ENCODE measurements around the gene GRIK4.

Gene GRIK4

DNA sequence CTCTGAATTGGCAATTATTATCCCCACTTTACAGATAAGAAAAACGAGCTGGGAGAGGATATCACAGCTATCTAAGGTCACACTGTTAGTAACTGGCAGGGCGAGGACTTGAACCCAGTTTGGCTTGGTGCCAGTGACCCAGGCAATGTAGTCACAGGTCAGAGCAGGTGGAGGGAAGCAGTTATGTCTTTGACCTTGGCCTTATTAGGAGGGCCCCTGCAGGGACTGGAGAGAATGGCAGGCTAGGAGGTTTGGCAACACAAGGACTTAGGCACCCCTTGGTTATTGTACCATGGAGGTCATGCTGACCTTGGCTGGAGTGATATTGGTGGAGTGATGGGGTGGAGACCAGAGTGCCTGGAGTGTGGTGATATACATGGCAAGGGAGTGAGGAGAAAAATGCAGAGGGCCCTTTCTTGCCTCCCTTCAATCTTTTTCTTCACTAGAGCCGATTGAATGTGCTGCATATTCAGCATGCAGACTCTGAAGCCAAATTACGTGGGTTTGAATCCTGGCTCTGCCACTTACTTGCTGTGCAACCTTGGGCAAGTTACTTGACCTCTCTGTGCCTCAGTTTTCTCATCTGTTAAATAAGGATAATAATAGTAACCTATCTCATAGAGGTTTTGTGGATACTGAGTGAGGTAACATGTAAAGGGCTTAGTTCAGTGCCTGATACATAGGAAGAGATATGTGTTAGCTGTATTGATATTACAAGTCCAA is 419.7 kb downstream of the GRIK4 start:
- DNase-seq, result no peak

DNA sequence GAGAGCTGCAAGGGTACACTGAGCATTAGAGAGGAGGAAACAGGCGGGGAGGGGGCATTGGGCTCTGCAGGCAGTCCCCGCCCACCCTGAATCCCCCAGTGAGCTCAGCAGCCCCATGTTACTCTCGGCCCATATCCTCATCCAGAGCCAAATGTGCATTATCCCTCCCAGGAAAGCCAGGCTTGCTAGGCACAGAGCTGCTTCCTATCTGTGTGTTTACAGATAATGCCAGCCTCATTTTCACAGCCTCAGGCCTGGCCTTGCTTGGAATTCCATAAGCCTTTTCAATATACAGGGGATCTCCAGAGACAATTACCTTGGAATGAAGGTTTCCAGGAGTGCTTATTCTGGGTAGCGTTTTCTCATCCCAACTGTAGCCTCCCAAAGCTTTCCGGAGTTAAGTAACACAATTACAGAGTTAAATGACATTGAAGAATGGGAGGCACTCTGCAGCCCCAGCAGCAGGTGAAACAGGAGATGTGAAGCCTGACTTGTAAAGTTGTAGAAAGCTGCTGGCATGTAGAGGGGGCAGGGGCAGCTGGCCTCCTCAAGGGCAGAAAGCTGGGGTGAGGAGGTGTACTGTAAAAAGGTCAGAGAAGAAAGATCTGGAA is 420.9 kb downstream of the GRIK4 start:
- DNase-seq, result no peak

DNA sequence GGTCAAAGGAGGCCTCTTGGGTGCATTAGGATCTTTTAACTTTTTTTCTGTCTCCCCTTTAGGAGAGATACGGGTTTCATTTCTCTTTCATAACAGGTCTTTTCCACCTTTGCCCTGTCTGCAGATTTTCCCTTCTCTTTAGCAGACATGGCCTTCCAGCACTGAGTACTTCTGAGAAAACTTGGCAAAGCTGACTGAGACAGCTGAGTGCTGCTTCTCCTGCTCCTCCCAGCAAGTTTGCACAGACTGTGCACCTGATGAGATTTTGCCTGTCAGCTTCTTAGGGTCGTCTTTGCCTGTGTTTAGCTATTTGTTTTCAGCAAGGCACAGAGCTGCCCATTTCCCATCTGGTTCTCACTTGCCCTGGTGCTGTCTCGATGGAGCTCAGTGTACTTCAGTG is 424.8 kb downstream of the GRIK4 start:
- DNase-seq, result no peak

DNA sequence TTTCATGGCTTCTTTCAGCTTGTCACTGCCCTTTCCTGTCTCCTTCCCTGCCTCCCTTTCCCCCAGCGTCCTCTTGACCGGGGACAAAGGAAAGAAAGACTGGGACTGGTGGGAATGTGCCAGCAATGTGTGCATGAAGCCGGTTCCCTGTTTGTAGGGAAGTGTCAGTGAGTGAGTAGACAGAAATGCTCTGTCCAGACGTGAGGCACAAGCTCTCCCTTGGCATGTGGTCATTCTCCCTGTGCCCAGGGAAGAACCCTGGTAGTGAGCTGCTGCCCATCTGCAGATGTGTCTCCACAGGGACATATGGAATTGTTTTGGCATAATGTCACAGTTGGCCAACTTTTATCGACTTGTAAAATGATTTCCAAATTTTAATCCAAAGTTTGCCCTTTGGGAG is 426.0 kb downstream of the GRIK4 start:
- DNase-seq, result no peak

DNA sequence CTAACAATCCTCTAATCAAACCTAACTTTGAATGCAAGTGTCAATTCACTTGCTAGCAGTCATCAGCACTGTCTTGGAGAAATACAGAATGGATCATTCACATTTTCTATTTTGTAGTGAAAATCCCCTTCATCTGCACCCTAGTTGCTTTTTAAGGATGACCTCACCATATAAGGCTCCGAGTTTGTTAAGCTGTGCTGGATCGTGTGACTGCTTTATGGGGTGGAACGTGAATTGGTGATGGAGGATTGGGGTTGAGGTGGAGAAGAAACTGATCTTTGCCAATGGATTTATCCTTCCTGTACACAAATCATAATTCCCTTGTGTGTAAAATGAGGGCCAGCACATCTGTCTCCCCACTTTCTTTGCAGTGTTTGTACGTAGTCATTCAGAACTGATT is 426.7 kb downstream of the GRIK4 start:
- no peak for DNase-seq

DNA sequence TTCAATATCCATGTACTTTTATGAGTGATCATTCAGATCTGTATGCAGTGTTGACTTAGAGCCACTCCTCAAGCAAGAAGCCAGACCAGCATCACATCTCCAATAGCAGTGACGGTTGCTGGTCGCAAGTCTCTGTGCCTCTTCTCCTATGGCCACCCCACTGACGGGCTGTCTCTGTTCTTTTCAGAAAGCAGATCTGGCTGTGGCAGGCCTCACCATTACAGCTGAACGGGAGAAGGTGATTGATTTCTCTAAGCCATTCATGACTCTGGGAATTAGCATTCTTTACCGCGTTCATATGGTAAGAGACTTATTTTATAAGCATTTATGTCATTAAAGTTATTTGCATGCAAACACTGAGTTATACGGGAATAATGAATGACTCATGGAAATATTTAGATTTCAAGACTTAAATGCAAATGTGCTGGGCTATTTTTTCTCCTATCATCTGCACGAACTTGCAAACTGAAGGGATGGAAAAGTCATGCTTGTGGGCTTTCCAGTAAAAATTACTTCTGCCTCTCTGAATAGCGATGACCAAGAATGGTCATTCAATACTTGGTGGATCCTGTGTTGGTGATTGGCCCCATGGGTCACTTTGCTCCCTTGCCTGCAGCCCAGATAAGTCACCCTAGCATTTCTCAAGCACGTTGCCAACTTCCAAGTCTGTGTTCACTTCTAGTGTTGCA is 428.8 kb downstream of the GRIK4 start:
- DNase-seq, result no peak

DNA sequence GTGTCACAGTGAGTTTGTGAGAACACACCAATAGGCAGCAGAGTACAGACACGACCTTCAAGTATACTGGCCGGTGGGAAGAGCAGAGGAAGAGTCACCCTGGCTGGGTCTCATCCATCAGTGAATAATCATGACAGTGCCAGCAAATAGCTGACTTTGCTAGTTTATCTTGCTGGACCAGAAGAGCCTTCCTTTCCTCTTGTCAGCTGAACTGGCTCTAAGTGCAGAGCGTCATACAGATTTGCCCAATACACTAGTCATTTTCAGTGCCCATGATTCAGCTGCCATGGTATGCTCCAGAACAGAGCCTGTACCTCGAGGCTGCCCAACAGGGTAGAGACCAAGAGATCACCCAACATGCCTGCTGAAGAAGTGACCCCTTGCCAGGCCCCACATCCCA is 429.5 kb downstream of the GRIK4 start:
- DNase-seq, result no peak

DNA sequence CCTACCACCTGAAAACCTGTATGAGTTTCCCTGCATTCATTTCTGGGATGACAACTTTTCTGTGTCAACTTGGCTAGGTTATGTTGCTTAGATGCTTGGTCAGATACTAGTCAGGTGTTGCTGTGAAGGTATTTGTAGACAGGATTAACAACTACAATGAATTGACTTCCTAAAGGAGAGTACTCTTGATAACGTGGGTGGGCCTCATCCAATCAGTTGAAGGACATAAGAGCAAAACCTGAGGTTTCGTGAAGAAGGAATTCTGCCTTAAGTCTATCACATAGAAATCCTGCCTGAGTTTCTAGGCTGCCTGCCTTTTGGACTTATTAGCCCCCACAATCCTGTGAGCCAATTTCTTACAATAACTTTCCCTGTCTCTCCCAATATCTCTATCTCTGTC is 431.2 kb downstream of the GRIK4 start:
- DNase-seq, result no peak

DNA sequence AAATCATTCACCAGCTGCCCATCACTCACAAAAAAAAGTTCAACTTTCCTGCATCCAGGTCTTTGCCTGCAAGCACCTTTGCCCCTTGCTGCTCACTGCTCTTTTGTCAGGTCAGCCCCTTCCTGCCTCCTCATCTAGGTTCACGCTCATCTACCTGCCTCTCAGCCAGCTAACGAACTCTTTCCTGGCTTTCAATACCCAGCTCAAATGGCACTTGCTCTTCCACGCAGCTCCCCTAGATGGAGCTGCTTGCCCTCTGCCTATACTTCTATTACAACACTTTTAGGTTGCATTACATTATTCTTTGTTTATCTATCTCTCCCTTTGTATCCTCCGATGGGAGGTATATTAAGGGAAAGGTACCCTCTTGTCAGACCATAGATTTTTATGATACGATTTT is 433.5 kb downstream of the GRIK4 start:
- no peak for DNase-seq

DNA sequence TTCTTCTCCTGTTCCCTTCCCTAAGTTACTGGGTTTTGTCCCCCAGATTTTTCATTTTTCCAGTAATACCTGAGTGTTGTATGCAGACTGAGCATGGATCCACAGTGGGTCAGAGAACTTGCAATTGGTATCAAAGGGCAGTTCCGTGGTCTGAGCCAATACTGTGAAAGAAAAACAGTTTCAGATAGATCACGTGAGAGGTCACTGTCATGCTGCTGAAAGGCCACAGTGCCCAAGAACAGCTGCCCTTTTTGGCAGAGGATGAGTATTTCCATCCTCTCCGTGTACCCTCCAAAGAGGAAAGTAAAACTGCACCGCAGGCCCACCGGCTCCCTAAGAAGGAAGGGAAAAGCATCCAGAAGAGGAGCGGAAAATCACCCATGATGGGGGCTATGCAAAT is 439.3 kb downstream of the GRIK4 start:
- no peak for DNase-seq

DNA sequence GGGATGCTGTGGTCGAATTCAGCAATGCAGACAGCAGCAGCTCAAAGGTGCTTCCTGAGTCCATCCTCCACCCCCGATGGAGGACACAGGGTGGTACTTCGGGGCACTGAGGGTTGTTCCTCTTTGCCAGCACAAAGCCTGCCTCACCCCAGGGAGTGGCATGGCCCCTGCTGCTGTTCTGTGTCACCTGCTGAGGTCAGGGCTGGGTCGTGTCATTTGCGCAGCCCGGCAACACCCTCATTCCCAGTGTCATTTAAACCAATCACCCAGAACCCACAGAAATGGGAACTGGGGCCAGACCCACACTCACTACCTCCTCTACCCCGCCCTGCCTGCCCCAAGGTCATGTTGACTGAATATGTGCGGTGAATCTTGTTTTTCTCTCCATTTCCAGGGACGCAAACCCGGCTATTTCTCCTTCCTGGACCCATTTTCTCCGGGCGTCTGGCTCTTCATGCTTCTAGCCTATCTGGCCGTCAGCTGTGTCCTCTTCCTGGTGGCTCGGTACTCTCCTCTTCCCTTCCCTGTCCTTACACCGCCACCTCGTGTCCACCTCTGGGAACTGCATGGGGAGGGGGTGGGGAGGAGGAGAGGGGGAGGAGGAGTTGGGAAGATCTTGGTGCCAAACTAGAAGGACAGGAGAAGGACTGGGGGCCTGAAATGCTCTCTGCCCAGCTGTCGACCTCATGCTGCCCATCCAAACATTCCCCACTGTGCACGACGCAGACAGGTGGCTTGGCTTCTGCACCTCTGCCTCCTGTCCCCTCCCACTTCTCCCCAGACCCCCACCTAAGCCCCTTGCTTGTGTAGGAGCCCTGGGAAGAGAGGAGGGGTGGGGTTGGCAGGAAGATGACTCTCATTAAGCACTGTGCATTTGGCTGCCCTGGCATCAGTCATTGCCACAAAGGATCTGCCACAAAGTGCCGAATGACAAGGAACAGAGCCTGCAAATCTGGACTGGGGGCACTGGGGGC is 441.2 kb downstream of the GRIK4 start:
- peak; percentile 76 for DNase-seq

DNA sequence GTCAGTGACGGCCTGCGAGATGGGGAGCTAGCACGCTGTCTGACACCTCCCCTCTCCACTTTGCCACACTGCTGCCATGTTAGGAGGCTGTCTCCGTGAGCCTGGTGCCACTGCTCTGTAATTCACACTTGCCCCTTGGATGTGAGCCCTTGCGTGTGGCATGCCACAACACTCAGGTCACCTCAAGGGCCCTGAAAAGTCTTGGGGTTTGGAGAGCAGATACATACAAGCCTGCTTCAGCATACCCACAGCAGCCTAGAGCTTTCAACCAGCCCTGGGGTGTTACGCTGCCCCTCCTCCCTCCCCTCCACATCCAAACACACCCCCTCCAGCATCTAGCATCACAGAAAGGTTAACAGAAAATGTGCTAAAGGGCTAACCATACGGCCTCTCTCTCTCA is 442.8 kb downstream of the GRIK4 start:
- no peak for DNase-seq

DNA sequence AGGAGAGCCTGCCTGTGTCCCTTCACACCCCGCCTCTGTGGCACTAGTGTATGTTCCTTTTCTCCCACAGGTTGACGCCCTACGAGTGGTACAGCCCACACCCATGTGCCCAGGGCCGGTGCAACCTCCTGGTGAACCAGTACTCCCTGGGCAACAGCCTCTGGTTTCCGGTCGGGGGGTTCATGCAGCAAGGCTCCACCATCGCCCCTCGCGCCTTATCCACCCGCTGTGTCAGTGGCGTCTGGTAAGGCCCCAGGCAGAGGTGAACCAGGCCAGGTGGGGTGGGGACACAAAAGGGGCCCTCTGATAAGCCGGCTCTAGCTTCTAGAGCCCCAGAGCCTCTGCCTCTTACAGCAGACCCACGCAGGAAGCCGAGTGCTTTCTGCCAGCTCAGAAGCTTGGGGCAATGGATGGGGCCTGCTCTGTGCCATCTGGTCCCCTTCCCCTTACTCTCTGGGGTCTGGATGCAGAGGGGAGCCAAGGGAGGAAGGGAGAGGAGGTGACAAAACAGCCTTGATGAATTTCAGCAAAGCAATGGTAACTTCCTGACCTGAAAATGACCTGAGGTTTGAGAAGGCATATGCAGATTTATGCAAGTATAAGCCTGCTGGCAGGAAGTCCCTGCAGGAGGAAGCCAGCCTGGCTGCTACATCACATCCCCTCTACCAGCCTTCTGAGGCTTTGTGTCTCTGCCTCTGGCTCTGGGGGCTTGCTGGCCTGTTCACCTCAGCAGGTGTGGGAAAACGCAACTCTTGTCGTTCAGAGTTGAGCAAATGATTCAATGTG is 445.4 kb downstream of the GRIK4 start:
- peak; percentile 23 for DNase-seq

DNA sequence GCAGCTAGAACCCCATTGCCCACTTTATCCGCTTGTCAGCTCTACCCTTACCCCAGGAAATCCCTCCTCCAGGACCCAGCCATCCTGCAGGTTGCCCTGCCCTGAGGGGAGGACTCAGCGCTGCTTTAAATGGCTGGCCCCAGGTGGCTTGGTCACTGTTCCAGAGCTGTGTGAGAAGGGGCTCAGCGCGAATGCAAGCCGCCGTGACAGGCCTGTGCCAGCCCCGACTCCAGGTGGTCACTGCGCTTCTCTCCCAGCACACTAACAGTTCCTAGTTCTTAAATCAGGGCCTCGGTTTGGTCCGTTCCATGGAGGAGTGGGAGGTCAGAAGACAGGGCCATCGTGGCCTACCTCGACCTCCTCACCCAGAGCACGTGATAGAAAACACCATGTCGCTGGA is 446.6 kb downstream of the GRIK4 start:
- no peak for DNase-seq

DNA sequence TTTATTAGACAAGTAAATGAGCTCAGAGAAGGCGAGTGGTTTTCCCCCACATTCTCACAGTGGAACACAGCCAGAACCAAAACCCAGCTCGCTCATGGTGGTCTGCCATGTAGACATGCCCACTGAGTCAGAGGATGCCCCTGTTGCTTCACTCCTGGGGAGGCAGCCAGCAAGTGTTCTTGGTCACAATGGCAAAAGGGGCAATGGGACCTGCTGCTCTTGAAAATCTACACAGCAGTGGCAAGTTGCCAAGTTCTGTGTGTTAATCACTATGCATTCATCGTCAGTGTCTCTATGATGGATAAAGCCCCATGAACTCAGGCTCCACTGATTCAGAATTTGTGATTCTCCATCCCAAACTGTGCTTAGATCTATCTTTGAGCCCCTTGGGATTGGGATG is 447.6 kb downstream of the GRIK4 start:
- no peak for DNase-seq

DNA sequence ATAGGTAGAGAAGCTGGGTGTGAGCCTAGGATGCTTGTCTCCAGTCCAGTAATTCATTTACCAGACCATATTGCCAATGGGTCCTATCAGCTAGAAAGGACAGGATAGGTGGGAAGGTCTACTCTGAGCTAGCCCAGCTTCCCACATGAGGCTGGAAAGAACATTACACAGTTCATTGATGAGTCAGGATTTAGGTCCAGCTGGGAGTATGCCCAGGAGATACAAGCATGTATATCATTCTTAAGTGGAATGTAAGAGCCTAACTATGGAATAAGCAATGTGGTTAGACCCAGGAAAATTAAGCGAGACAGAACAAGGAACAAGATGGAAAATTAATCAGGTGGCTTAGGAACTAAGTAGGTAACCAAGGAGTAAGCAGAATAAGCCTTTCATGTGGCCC is 453.3 kb downstream of the GRIK4 start:
- DNase-seq, result no peak

DNA sequence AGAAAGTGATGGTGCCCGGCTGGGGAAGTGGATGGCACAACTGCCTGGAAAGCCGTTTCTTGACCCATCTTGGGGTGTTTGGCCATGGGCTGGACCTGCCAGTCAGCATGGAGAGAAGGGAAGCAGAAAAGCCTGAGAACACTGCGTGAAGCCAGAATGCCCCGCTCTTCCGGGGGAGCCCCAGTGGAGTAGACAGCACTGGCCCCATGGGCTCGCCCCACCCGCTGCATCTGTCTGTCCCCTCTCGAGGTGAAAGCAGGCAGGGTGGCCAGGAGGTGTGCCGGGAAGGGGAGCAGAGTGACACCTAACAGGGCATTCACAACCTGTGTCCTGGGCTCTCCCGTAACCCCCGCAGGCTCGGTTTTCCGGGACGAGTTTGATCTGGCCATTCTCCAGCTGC is 455.3 kb downstream of the GRIK4 start:
- DNase-seq, result no peak

DNA sequence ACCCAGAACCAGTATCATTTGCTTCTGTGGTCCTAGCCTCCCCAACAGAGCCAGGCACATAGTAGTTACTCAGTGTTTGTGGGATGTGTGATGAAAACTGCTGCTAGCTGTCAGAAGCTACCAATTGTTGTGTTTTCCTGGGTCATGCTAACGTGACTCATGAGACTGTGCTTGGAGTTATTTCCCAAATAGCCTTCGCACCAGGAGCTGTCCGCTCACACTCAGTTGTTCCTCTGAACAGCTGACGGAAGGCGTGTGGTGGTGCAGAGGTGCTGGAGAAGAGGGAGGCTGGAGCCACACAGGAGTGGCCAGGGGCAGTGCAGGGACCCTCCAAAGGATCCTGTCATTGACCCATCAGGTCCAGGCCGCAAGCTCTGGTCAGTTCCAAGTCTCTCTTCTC is 458.4 kb downstream of the GRIK4 start:
- DNase-seq, result no peak

DNA sequence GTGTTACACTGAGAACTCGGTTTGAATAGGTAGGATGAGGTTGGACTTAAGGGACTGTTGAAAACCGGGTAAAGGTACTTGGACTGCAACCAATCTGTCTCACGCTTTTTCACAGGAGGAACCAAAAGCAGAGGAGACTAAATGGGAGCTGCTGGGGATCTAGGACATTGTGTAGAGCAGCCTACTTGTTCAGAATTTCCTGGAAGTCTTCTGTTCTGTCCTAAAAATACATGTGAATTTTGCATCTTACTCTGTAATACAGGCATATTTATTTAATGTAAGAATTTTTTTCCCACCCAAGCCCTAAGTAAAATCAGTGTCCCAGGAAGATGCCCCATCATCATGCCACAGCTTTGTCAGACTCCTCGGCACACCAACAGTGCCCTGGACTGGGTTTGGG is 460.3 kb downstream of the GRIK4 start:
- DNase-seq, result no peak

DNA sequence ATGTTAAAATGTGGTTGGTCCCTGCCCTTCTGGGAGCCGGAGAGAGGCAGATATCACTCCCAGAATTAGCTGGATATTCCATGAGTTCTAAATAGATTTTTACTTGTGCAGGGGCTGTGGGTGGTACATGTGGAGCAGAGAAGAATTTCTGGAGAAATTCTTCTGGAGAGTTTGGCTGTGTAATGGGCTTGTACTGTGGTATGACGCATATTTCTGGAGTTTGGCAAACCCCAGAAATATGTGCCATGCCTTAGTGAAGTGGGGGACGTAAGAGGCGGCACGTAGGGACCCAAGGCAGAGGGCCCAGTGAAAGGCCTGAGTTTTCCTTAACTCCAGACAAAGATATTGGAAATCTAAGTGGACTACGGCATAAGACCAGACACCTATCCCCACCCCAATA is 461.1 kb downstream of the GRIK4 start:
- no peak for DNase-seq

DNA sequence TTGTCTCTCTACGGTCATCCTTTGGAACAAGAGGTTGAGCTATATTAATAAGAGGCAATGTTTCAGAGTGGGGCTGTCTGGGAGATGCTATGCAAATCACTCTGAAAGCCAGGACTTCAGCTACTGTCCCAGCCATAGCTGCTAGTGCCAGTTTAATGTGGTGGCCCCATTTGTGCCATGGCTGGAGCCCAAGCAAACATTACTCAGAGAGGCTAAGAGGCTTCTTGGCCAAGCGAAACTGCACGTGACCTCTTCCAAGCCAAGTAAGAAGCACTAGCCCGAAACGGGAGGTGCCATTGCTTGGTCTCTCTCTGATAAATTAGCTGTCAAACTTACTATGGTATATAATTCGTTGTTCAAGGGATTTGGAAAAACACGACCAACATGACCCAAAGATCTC is 462.0 kb downstream of the GRIK4 start:
- no peak for DNase-seq

DNA sequence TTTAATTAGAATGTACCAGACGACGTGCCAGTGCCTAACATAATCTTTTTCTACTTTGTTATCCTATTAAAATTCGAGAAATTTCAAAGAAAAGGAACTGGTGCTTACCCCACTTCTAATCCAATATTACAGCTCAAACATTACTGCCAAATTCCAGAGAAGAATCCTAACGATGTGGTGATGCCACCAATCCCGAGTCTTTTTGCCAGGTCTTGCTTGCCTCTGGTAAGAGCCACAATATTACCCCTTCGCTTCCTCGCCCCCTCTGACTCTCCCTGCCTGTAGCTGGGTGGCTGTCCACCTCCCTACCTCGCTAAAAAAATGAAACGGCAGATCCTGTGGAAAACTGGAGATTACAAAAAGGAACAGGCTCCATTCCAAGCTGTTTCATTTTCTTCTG is 462.9 kb downstream of the GRIK4 start:
- DNase-seq, result no peak

DNA sequence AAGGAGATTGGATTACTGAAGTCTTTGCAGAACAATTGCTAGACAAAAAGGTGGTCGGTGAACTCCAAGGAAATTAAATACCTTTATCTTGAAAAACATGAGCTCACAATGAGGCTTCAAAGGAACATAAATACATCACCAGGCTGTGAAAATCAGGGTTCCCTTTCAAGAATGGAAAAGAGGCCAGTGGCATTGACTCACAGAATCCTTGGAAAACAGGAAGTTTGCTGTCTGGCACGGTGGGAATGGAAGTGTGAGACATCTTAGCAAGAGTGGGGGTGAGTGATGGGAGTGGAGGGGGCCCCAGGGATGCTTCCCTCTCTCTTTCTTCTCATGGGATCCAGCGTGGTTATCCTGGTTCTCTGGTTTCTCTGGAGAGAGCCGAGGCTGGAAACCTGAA is 463.4 kb downstream of the GRIK4 start:
- no peak for DNase-seq

All from stimulated activated CD4-positive, alpha-beta T cell treated with anti-CD3 and anti-CD28 coated beads, Interleukin-15, amount 100 ng/mL, for 24 hours (primary cell).